GM19452 (cell line): ENCODE data around the gene NOS1.
"Not testable (repeated sequence)": the region's sequence is repeated elsewhere in the genome, so short reads cannot be mapped to it uniquely, and the experiment has no call there.

ENCODE experiments used
- ATAC-seq: cut with Tn5 transposase; IDR thresholded peaks from one replicate; pipeline ENCODE4 v1.9.1; 2021; ENCODE audit not compliant: unreplicated experiment

Gene NOS1

GRCh38 chr12:117361347-117361751 lies at the start of gene NOS1:
TSS of gene NOS1 (minus strand) at chr12:117361626. CDS start at chr12:117331069, 30,557 bp downstream.
- no peak for ATAC-seq

DNA sequence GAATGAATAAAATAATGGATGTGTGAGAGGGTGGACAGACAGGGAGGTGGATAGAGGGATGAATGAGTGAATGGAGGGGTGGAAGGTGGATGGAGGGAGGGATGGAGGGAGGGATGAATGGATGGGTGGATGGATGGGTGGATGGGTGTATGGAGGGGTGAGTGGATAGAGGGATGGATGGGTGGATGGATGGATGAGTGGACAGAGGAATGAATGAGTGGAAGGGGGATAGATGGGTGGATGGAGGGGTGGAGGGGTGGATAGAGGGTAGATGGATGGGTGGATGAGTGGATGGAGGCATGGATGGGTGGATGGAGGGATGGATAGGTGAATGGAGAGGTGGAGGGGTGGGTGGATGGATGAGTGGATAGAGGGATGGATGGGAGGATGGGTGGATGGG lies 47.9 kb upstream of the NOS1 start:
- no peak for ATAC-seq

DNA sequence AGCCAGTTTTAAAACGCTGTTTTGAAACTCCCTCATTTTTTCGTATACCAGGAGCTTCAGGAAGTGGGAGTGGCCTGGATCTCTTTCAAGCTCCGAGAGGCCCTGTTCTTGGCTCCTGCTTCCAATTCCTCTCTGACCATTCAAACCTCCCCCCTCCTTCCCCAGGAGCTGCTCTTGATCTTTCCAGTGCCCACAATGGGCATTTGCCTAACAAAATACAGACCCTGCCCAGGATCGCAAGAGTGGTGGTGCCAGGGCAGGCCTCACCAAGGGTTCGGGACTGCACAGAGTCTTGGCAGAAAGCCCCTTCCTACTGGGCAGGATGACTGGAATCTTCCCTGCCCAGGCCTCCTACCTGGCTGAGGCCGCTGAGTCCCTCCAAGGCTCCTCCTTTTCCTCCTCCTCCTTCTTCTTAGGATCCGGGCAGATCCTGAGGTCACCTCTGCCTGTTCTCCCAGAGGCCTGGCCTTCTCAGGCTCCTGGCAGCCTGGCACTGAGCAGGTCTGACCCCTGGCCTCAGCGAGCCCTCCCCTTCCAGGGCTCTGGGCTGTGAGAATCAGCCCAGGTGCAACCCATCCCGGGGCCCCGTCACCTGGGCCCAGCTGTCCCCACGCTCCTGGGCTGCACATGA lies 46.9 kb upstream of the NOS1 start:
- ATAC-seq, result no peak

DNA sequence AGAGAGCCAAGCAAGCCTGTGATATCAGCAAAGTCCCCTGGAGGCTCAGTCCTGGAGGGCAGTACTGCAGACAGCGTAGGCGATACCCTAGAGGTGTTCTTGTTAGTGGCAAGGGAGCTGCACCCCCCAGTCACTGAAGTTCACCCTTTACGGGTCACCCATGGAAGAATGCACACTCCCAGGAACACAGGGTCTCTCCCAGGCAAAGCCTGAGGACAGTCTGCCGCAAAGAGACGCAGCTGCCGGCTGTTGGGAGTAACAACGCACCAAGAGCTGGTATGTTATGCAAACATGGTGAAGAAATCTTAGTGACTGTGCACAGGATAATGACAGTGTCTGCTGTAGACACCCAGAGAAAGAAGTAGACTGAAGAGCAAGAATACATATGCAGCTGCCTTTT lies 43.5 kb upstream of the NOS1 start:
- ATAC-seq, result no peak

DNA sequence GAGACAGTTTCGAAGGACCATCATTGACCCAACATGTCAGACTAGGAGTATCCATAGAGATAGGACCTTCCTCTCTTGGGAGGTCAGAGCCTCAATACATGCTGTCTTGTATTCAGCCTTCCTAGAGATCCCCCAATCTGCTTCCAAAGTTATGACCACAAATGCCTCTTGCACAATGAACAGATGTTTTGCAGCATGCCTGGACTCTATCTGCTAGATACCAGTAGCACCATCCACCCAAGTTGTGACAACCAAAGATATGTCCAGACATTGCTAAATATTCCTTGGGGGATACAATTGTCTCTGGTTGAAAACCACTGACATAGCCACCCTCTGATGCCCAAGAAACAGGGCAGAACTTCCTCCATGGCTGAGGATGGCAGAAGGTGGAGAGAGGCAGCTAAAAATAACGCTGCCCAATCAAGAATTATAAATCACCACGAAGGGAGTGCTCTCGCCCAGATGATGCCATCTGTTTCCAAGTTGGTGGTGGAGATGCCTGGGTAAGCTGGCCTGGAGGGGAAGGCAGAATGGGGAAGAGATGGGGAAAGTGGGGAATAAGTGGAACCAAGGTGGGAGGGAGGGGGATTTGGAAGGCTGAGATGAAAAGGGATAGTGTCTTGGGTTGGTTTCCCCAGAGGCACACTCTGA lies 42.9 kb upstream of the NOS1 start:
- ATAC-seq, result no peak

DNA sequence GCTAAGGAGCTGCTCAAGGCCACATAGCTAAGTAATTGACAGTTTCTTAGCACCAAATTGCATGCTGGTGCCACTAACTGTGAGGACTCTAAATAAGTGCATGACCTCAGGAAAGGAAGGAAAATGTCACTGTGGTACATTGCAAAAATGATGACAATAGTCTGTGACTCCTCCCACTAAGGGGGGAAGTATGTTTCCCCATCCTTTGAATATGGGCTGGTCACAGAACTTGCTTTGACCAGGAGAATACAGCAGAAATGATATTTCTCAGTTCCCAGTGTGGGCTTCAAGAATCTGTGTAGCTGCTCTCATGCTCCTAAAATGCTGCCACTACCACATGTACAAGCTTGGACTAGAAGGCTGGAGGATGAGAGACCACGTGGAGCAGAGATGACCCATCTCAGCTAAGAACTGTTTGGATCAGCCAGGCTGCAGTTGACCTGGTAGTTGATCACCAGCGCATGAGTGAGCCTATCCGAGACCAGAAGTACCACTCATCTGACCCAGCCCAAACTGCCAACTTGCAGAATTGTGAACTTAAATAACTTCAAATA lies 42.2 kb upstream of the NOS1 start:
- no peak for ATAC-seq

GRCh38 chr12:117402363-117402762 lies 40.9 kb upstream of the NOS1 start:
- ATAC-seq, result no peak

- ATAC-seq, result no peak
Measured at GRCh38 chr12:117400912-117401311, 39.5 kb upstream of the NOS1 start.

DNA sequence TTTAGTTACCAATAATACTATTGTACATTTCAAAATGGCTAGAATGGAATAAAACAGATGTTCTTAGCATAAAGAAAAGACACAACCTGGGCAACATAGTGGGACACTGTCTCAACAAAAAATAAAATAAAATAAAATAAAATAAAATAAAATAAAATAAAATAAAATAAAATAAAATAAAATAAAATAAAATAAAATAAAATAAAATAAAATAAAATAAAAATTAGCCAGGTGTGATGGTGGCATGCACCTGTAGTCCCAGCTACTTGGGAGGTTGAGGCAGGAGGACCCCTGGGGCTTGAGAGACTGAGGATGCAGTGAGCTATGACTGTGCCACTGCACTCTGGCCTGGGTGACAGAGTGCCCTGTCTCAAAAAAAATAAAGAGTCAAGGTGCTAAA lies 37.1 kb upstream of the NOS1 start:
- not testable (repeated sequence) for ATAC-seq

- no peak for ATAC-seq
Measured at GRCh38 chr12:117395766-117396165, 34.3 kb upstream of the NOS1 start.

- ATAC-seq, result no peak
Measured at GRCh38 chr12:117394491-117394890, 33.1 kb upstream of the NOS1 start.

DNA sequence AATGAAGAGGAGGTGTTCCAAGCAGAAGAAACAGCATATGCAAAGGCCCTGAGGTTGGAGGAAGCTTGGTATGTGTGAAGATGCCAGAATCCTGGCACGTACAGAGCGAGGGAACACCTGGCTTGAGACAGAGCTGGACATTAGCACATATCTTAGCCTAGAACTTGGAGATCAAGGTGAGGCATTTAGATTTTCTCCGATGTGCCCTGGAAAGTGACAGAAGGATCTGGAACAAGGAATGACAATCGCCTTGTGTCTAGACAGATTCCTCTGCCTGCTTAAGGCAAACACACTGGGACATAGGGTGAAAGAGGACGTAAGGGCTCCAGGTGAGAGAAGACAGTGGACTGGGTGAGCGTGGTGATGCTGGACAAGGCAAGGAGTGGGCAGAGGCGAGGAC lies 32.2 kb upstream of the NOS1 start:
- no peak for ATAC-seq

- ATAC-seq, result no peak
Measured at GRCh38 chr12:117390866-117391265, 29.4 kb upstream of the NOS1 start.

GRCh38 chr12:117388951-117389446 lies 27.6 kb upstream of the NOS1 start:
- no peak for ATAC-seq

DNA sequence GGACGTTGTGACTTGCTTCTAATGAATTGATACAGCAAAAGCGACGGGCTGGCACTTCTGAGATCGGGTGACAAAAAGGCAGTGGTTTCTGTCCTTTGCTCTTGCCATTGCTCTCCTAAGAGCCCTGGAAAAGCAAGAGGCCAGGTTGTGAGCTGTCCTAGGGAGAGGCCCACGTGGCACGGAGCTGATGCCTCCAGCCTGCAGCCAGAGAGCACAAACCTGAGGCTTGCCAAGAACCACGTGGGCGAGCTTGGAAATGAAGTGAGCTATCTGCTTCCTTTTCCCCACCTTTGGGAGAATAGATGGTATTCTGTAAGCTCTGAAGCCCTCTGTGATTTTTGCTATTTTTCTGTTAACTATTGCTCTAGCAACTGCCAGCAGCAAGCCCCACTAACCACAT lies 26.4 kb upstream of the NOS1 start:
- ATAC-seq, result no peak

GRCh38 chr12:117384735-117385134 lies 23.3 kb upstream of the NOS1 start:
- ATAC-seq, result no peak

DNA sequence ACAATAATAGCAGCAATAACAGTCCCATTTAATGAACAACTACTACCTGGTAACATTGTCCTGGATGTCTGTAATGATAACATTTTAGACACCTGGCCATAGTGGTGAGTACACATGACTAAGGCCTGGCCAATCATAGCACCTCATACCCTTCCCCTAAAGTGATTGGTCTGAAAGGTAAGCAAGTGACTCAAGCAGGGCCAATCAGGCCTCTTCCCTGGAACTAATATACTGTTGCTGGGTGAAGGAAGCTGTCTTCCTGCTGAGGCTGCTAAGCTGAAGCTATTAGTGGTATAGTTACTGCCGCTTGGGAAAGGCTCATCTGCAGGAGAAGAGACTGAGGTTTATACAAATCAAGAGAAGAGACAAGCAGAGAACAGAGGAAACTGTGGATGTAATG lies 18.7 kb upstream of the NOS1 start:
- ATAC-seq, result no peak

DNA sequence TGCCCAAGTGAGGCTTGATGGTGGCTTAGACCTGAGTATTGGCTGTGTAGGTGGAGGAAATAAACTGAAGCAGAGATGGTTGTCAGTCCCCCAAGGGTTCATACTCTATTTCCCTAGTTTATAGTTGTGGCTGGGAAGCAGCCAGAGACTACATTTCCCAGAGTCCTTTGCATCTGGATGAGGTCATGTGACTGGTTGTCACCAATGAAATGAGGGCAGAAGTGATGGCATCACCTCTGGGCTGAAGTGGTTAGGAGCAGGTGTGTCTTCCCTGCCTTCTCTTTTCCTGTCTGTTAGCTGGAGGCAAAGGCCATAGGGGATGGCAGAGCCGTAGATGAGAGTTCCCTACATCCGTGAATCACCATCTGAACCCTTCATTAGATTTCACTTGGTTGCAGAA lies 16.3 kb upstream of the NOS1 start:
- ATAC-seq, result no peak

DNA sequence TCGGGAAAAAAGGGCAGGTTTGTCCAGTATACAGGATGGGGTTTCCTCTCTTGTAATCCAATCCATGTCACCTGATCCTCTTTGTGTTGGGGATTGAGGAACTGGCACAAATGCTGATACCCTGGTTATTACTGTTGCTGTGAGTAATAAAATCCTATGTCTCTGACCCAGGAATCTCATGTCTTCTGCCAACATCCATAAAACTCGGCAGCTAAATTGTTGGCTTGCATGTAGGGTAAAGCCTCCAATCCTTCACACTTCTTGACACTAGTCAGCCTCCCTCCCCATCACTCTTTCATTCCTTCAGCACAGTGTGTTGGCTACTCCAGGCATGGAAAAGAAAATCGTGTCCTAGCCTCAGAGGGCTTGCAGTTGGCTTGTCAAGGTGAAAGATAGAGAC lies 9.2 kb upstream of the NOS1 start:
- ATAC-seq, result no peak

DNA sequence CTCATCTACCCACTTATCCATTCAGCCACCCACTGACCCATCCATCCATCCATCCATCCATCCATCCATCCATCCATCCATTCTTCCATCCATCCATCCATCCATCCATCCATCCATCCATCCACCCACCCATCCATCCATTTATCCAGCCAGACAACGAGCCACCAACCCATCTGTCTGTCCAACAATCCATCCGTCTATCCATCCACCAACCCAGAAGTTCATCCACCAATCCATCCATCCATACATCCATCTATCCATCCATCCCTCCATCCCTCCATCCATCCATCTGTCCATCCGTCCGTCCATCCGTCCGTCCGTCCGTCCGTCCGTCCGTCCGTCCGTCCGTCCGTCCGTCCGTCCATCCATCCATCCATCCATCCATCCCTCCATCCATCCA lies 8.6 kb upstream of the NOS1 start:
- ATAC-seq, result not testable (repeated sequence)

GRCh38 chr12:117367006-117367638 lies 5.7 kb upstream of the NOS1 start:
- ATAC-seq, result no peak

GRCh38 chr12:117365049-117365616 lies 3.7 kb upstream of the NOS1 start:
- no peak for ATAC-seq
